ENCODE results near the gene CSMD2.

The CSMD2 gene

DNA sequence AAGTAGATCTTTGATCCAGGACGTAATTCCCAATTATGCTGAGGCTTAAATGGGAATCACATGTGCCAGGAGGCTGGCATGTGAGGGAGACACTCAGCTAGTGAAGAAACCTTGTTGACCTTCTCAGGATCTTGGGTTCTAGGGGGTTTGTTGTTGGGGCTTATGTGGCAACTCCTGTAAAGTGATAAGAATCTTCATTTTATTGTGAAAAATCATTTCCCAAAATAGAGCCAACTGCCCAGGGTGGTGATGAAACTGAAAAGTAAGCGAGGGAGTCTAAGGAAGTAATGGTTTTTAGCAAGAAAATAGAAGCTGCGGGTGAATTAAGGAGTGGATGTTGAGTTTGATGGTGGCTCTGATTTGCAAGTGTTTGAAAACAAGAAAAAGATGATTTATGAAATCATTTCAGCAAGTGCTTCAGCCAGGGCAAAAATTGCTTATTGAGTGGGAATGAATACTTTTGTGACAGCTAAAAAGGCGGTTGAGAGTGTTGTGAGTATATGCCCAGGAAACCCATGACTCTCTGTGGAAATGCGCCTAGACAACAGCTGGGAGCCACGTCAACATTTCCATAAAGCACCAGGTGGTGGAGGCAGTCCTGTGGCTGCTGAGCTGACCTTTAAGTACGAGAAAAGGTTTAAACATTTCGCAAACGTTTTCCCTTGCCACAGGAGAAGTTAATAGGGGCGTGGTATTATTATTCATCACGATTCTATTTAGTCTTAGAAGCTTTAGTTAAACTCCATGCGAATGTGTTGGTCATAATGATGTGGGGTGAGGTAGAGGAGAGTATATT is 198.5 kb downstream of the CSMD2 start:
- no peak for DNase-seq (ENCODE audit: low read depth in 4 of 4, low spot score in 1 of 4)

- no peak for DNase-seq (ENCODE audit: low read depth in 4 of 4, low spot score in 1 of 4)
Observed at GRCh38 chr1:33965086-33965485, 199.9 kb downstream of the CSMD2 start.

- DNase-seq (ENCODE audit: low read depth in 4 of 4, low spot score in 1 of 4): no peak
Observed at GRCh38 chr1:33962061-33962460, 203.0 kb downstream of the CSMD2 start.

GRCh38 chr1:33960188-33960895 is 204.7 kb downstream of the CSMD2 start:
- DNase-seq (ENCODE audit: low read depth in 4 of 4, low spot score in 1 of 4): no peak

- no peak for DNase-seq (ENCODE audit: low read depth in 4 of 4, low spot score in 1 of 4)
Observed at GRCh38 chr1:33957854-33958253, 207.2 kb downstream of the CSMD2 start.

GRCh38 chr1:33955096-33955495 is 209.9 kb downstream of the CSMD2 start:
- no peak for DNase-seq (ENCODE audit: low read depth in 4 of 4, low spot score in 1 of 4)

DNA sequence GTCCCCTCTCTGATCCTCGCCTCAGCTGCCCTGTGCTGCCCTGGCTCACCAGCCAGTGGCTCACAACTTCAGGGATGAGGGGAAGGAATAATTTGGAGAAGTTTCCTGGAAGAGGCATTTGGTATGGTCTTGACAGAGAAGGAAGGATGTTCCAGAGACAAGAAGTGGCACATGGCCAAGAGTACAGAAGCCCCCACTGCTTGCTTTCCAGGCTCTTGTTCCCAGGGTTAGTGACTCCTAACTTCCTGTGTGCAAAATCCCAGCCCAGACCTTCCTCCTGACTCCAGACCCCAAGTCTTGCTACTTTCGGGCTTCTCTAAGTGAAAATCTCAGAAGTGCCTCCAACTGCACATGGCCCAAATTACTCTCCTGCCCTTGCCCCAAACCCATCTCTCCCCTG is 215.5 kb downstream of the CSMD2 start:
- DNase-seq (ENCODE audit: low read depth in 4 of 4, low spot score in 1 of 4): no peak

- DNase-seq (ENCODE audit: low read depth in 4 of 4, low spot score in 1 of 4): no peak
Observed at GRCh38 chr1:33948291-33948690, 216.7 kb downstream of the CSMD2 start.

- no peak for DNase-seq (ENCODE audit: low read depth in 4 of 4, low spot score in 1 of 4)
Observed at GRCh38 chr1:33946836-33947235, 218.2 kb downstream of the CSMD2 start.

DNA sequence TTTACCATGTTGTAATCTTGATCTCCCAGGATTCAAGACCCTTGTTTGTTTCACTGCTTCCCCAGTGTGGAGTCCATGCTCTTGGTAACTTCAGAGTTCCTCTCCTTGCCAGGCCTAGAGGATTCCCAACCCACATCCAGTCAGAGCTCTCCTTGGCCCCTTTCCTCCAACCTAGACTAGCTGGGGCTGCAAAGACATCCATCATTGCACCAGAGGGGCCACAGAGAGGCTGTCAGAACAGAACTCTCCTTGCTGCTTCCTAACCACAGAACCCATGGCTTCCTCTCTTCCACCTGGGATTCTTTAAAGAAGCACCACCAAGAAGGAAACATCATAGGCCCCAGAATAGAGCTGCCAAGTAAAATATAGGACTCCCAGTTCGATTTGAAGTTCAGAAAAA is 220.2 kb downstream of the CSMD2 start:
- DNase-seq (ENCODE audit: low read depth in 4 of 4, low spot score in 1 of 4): no peak

DNA sequence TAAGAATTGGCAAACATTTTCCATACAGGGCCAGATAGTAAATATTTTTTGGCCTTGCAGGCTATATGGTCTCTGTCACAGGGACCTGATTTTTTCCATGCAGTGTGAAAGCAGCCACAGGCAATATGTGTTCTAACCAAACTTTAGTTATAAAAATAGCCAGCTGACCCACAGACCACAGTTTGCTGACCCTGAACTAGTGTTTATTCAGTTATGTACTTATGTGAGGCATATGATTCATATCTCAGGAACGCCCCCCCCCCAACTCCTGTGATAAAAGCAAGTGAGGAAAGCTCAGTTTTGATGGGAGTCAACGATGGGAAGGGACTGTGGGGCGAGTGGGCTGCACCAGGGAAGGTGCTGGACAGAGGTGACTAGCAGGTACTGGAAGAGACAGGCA is 221.1 kb downstream of the CSMD2 start:
- no peak for DNase-seq (ENCODE audit: low read depth in 4 of 4, low spot score in 1 of 4)

GRCh38 chr1:33932871-33933270 is 232.2 kb downstream of the CSMD2 start:
- DNase-seq (ENCODE audit: low read depth in 4 of 4, low spot score in 1 of 4): no peak

DNA sequence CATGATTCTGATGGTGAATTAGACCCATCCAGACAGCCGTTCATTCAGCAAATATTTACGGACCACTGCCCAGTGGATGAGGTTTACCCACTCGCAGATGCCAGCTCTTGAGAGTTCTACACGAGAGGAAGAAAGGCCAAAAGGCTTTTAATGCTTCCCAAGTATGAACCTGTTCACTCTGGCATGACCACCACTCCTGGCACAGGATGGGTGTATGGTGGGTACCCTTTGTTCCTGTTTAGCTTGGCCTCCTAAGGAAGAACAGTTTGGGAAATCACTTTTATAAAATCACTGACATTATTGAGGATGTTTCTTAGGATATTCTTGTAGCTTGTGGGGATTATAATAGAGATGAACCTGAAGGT is 233.9 kb downstream of the CSMD2 start:
- DNase-seq (ENCODE audit: low read depth in 4 of 4, low spot score in 1 of 4): no peak

- DNase-seq (ENCODE audit: low read depth in 4 of 4, low spot score in 1 of 4): no peak
Observed at GRCh38 chr1:33930346-33931110, 234.5 kb downstream of the CSMD2 start.

DNA sequence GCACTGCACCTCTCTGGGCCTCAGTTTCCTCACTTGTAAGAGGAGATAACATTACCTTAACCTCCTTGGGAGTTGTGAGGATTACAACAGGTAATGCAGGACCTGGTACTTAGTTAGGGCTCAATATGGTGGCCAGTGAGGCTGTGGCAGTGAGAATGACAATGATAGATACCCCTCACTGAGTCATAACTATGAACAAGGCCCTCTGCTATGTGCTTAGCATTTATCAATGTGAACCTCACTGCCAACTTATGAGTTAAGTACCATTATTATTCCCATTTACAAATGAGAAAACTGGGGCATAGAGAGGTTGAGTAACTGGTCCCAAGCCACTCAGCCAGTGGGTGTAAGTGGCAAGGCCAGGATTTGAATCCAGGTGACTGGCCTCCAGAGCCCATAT is 236.8 kb downstream of the CSMD2 start:
- DNase-seq (ENCODE audit: low read depth in 4 of 4, low spot score in 1 of 4): no peak

DNA sequence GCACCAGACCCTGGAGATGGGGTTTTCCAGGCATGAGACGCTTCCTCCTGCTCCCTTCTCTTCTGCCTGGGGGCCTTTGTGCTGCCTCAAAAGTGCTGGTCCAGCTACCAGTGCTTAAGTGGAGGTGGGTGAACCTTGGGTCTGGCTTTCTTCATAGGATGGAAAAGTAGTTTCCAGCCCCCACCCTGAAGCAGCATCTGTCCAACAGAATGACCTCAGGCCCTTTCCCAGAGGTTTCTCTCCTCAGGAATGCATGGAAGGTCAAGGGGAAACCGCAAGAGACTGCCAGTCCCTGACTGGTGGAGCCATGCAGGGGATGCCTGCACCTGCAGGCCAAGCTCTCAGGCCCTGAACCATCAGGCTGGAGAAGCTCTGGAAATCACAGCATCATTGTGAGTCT is 237.3 kb downstream of the CSMD2 start:
- DNase-seq (ENCODE audit: low read depth in 4 of 4, low spot score in 1 of 4): no peak

- no peak for DNase-seq (ENCODE audit: low read depth in 4 of 4, low spot score in 1 of 4)
Observed at GRCh38 chr1:33925586-33925985, 239.4 kb downstream of the CSMD2 start.

DNA sequence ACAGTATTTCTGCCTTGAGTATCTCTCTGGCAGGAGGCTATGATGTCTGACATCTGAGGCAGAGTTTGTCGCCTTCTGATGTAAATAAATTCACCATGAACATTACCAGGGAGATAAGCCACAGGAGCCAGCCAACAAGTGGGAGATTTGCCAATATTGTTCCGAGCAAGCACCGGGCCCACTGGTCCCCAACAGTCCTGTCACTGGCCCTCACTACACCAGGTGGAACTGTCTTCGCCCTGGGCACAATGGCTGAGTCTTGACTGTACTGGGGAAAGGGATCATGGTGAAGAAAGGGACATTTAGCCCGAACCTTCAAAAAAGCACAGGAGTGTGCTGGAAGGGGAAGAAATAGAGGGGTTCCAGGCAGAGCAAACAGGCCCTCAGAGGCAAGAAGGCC is 243.7 kb downstream of the CSMD2 start:
- DNase-seq (ENCODE audit: low read depth in 4 of 4, low spot score in 1 of 4): no peak

GRCh38 chr1:33918368-33918767 is 246.7 kb downstream of the CSMD2 start:
- no peak for DNase-seq (ENCODE audit: low read depth in 4 of 4, low spot score in 1 of 4)

- DNase-seq (ENCODE audit: low read depth in 4 of 4, low spot score in 1 of 4): no peak
Observed at GRCh38 chr1:33916786-33917185, 248.2 kb downstream of the CSMD2 start.

- DNase-seq (ENCODE audit: low read depth in 4 of 4, low spot score in 1 of 4): no peak
Observed at GRCh38 chr1:33914531-33914930, 250.5 kb downstream of the CSMD2 start.

DNA sequence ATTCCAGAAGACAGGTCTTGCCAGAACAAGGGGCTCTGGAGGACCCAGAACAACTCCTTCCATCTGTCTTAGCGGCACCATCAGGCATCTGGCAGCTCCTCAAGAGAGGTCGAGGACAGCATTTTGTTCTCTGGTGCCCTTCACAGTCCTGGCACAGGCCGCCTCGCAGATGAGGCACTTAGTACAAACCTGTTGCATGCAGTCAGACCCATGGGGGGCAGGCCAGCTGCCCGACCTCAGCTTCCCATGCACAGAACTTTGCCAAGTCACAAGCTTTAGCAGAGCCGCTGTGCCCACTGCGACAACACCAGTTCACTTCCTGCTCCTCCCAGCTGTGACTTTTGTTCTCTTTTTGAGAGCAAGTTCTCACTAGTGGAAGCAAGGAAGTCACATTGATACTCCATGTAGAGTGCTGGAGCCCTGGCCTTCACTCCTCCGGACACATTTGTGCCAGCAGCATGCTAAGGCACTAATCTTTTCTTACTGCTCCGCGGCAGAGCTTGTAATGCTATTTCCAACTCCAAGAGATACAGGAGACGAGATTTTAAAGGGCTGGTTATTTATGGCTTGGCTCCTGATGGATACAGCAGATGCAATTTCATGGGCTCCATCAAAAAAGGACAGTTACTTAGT is 256.6 kb downstream of the CSMD2 start:
- DNase-seq (ENCODE audit: low read depth in 4 of 4, low spot score in 1 of 4): no peak

Measured in stimulated activated CD4-positive, alpha-beta T cell treated with anti-CD3 and anti-CD28 coated beads, Interleukin-1b, Interleukin-23, amount 100 ng/mL, for 24 hours (primary cell).